ENCODE measurements around the gene MKNK1. TPM values are rescaled to one million over a fixed set of nuclear protein-coding genes. Genes with fewer than 3 reads are reported as not detected.

The MKNK1 gene
- total RNA-seq, 1 donor from 2014 or later: 30.6 TPM

- DNase-seq (ENCODE audit: low spot score in 2 of 2, unreplicated experiment in 2 of 2): no peak
- no peaks in the 10 kb centered on the region for H3K9me3 Mint-ChIP-seq
- no peak overlapping the region for H3K4me3 Mint-ChIP-seq
- no peak for TF ChIP-seq CTCF (IDR thresholded peaks at IDR 0.05; ENCODE audit: unreplicated experiment)
- no peaks in the 10 kb centered on the region for H3K27me3 Mint-ChIP-seq (ENCODE audit: low read depth)
- H3K4me1 Mint-ChIP-seq: no peaks in the 10 kb centered on the region
- H3K27ac Mint-ChIP-seq: no peak overlapping the region
- H3K36me3 Mint-ChIP-seq: peaks cover 21% of the 10 kb centered on the region
Observed at GRCh38 chr1:46630719-46631118, 26.7 kb upstream of the MKNK1 start.

- no peak for DNase-seq (ENCODE audit: low spot score in 2 of 2, unreplicated experiment in 2 of 2)
- Mint-ChIP-seq H3K27ac (peak overlapping the region; percentile 86), H3K36me3 (no peaks in the 10 kb centered on the region), H3K9me3 (no peaks in the 10 kb centered on the region), H3K4me3 (no peak overlapping the region), H3K4me1 (peaks cover 24% of the 10 kb centered on the region), H3K27me3 (ENCODE audit: low read depth) (peaks cover 1% of the 10 kb centered on the region)
- no peak for TF ChIP-seq CTCF (IDR thresholded peaks at IDR 0.05; ENCODE audit: unreplicated experiment)
Observed at GRCh38 chr1:46623743-46624644, 19.9 kb upstream of the MKNK1 start.

- Mint-ChIP-seq H3K4me1 (peaks cover 29% of the 10 kb centered on the region), H3K27me3 (ENCODE audit: low read depth) (peaks cover 6% of the 10 kb centered on the region), H3K4me3 (no peak overlapping the region), H3K36me3 (no peaks in the 10 kb centered on the region), H3K27ac (peak overlapping the region; percentile 37), H3K9me3 (no peaks in the 10 kb centered on the region)
- no peak for DNase-seq (ENCODE audit: low spot score in 2 of 2, unreplicated experiment in 2 of 2)
- TF ChIP-seq CTCF (IDR thresholded peaks at IDR 0.05; ENCODE audit: unreplicated experiment): peak; percentile 23
Observed at GRCh38 chr1:46622344-46622743, 18.3 kb upstream of the MKNK1 start.

- TF ChIP-seq CTCF (IDR thresholded peaks at IDR 0.05; ENCODE audit: unreplicated experiment): no peak
- peaks cover 6% of the 10 kb centered on the region for H3K27me3 Mint-ChIP-seq (ENCODE audit: low read depth)
- no peak for DNase-seq (ENCODE audit: low spot score in 2 of 2, unreplicated experiment in 2 of 2)
- H3K36me3 Mint-ChIP-seq: no peaks in the 10 kb centered on the region
- peak overlapping the region; percentile 37 for H3K27ac Mint-ChIP-seq
- H3K4me1 Mint-ChIP-seq: peaks cover 33% of the 10 kb centered on the region
- H3K9me3 Mint-ChIP-seq: no peaks in the 10 kb centered on the region
- no peak overlapping the region for H3K4me3 Mint-ChIP-seq
Observed at GRCh38 chr1:46621930-46622329, 17.9 kb upstream of the MKNK1 start.

GRCh38 chr1:46619656-46620258 lies 15.7 kb upstream of the MKNK1 start:
- no peak overlapping the region for H3K27ac Mint-ChIP-seq
- peaks cover 41% of the 10 kb centered on the region for H3K4me1 Mint-ChIP-seq
- no peak for TF ChIP-seq CTCF (IDR thresholded peaks at IDR 0.05; ENCODE audit: unreplicated experiment)
- no peak for DNase-seq (ENCODE audit: low spot score in 2 of 2, unreplicated experiment in 2 of 2)
- H3K4me3 Mint-ChIP-seq: no peak overlapping the region
- no peaks in the 10 kb centered on the region for H3K9me3 Mint-ChIP-seq
- H3K36me3 Mint-ChIP-seq: no peaks in the 10 kb centered on the region
- peaks cover 6% of the 10 kb centered on the region for H3K27me3 Mint-ChIP-seq (ENCODE audit: low read depth)

All from mesothelial cell of epicardium (in vitro differentiated cells).